ENCODE results near the gene SLC25A47. TPM values are rescaled to one million over a fixed set of nuclear protein-coding genes. Genes with fewer than 3 reads are reported as not detected.

SLC25A47 gene
- total and polyA plus RNA-seq, 9 of the 15 experiments (the other 6 are each of a cell fraction or from before 2014, with no cell fraction given) = 0.09 to 0.23 (median 0.22) TPM; not detected in 6

DNA sequence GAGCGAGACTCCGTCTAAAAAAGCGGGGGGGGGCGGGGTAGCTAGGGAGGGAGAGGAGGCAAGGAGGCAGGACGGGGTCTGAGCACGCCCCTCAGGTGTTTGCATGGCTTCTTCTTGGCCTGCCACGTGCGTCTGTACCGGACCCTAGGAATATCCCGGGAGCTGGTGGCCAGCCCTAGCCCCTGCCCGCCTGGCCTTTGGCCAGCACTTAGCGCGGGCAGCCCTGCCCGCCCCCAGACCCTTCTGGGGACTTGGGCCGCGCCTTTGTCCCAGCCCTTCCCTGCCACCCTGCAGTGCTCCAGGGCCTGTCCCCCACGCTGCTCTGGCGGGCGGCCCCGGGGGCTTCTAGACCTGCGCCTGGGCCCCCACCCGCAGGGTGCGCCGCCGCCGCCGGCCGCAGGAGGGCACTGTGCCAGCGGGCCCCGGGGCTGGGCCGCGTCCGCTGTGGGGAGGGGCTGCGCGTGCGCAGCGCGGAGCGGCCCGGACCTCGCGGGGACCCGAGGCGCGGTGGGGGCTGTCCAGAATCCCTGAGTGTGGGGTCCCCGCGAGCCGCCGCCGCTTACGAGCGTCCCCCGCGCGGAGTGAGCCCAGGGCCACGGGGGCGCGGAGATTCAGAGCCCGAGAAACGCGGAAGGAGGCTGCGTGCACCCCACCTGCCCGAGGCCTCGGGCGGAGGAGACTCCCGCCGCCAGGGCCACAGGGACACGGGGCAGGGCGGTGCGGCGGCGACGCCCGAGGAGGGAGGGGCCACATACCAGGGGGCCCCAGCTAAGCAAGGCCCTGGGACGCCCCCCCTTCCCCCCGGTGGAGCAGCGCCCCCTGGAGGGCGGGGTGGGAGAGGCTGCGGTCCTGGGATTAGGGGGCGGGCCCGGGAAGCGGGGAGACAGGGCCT, 37.9 kb upstream of the SLC25A47 start (continued):
- TF ChIP-seq NFRKB (IDR thresholded peaks at IDR 0.05; ENCODE audit: low read depth) (no peak; the same call in 1 of the 2 replicates), TSC22D4 (tag; IDR thresholded peaks at IDR 0.05) (no peak), PCBP1 (IDR thresholded peaks at IDR 0.05; ENCODE audit: low read depth, low read length, poor library complexity, severe bottlenecking) (no peak), CREB1 (IDR thresholded peaks at IDR 0.05) (no peak), CREB1 (CRISPR knock-in tag; IDR thresholded peaks at IDR 0.05) (no peak), ZNF431 (CRISPR knock-in tag; IDR thresholded peaks at IDR 0.05) (no peak), EP400 (IDR thresholded peaks at IDR 0.05) (peak; percentile 82; the same call in 1 of the 2 replicates), CREBBP (IDR thresholded peaks at IDR 0.05; ENCODE audit: low read depth, low read length) (no peak), DIDO1 (tag; IDR thresholded peaks at IDR 0.05; ENCODE audit: low read depth) (no peak), NR2C1 (IDR thresholded peaks at IDR 0.05) (no peak), NR2C1 (tag; IDR thresholded peaks at IDR 0.05) (no peak), GABPB2 (CRISPR knock-in tag; conservative IDR thresholded peaks at IDR 0.05) (no peak), ZNF197 (CRISPR knock-in tag; IDR thresholded peaks at IDR 0.05; ENCODE audit: low read depth) (no peak)
- TF ChIP-seq, protein P1, sequence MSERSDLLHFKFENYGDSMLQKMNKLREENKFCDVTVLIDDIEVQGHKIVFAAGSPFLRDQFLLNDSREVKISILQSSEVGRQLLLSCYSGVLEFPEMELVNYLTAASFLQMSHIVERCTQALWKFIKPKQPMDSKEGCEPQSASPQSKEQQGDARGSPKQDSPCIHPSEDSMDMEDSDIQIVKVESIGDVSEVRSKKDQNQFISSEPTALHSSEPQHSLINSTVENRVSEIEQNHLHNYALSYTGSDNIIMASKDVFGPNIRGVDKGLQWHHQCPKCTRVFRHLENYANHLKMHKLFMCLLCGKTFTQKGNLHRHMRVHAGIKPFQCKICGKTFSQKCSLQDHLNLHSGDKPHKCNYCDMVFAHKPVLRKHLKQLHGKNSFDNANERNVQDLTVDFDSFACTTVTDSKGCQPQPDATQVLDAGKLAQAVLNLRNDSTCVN (CRISPR knock-in tag; IDR thresholded peaks at IDR 0.05) = no peak
- TF ChIP-seq, protein P2, sequence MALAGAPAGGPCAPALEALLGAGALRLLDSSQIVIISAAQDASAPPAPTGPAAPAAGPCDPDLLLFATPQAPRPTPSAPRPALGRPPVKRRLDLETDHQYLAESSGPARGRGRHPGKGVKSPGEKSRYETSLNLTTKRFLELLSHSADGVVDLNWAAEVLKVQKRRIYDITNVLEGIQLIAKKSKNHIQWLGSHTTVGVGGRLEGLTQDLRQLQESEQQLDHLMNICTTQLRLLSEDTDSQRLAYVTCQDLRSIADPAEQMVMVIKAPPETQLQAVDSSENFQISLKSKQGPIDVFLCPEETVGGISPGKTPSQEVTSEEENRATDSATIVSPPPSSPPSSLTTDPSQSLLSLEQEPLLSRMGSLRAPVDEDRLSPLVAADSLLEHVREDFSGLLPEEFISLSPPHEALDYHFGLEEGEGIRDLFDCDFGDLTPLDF (CRISPR knock-in tag; IDR thresholded peaks at IDR 0.05) = no peak

Data from K562 (cell line).